ENCODE results near the gene SERPINE1.

Gene SERPINE1

DNA sequence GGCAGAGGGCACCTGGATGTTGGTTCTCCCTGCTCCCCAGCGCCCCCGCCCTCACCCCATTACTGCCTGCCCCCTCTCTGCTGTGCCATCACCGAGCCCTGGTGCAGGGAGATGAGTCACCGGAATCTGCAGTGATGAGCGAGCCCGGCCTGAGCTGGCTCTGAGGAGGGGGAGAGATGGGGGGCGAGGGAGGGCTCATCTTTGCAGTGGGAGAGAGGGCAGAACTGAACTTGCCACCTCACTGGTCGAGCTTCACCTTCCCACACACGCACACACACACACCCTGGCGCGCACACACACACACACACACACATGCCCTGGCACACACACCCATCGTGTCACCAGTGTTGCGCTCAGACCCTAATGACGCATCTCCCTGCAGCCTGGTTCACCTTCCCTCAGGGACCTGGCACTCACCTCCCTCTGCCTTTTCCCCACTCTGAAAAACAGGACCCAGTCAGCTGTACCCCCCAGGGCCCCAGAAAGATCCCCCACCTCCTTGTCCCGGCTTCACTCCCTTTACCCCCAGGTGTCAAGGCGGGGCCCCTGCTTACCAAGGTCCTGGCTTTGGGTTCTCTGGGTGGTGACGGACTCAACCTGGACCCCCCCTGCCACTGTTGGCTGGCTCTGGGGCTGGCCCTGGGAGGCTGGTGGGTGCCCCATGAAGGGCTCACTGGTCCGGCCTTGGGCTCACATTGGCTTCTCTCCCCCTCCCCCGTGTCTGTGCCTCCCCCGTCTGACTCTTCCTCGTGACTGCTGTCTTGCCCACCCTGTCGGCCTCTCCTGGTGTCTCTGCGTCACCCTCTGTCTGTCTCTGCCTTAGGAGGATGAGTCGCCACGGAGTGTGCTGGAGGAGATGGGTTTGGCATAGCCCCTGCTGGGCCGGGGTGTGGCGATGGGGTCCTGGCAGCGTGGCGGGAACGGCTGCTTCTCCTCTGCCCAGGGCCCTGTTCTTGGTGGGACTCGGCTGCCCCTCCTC is 33.1 kb downstream of the SERPINE1 start:
- Histone ChIP-seq H3K9me2 (replicated peaks; ENCODE audit: insufficient read depth, low read length) (no peaks in the 10 kb centered on the region), H3K4me2 (ENCODE audit: low read depth, low read length) (no peak overlapping the region), H3K79me2 (ENCODE audit: low read length) (no peaks in the 10 kb centered on the region), H3K27me3 (replicated peaks; ENCODE audit: insufficient read depth, low read length) (peaks cover 23% of the 10 kb centered on the region), H3F3A (ENCODE audit: insufficient read depth, low read length) (no peaks in the 10 kb centered on the region), H3K4me3 (ENCODE audit: low read length) (no peak overlapping the region), H3K4me1 (ENCODE audit: low read length) (peaks cover 4% of the 10 kb centered on the region), H2AFZ (ENCODE audit: low read length) (no peak overlapping the region), H4K20me1 (ENCODE audit: insufficient read depth, low read length) (no peaks in the 10 kb centered on the region), H3K36me3 (replicated peaks; ENCODE audit: insufficient read depth, low read length) (no peaks in the 10 kb centered on the region), H3K27ac (ENCODE audit: low read length) (no peak overlapping the region), H3K9ac (ENCODE audit: low read length) (no peak overlapping the region), H3K9me3 (replicated peaks; ENCODE audit: insufficient read depth, low read length) (no peaks in the 10 kb centered on the region)
- TF ChIP-seq EZH2 (optimal IDR thresholded peaks at IDR 0.05; ENCODE audit: low read depth, low read length), result no peak
- TF ChIP-seq, protein P1, sequence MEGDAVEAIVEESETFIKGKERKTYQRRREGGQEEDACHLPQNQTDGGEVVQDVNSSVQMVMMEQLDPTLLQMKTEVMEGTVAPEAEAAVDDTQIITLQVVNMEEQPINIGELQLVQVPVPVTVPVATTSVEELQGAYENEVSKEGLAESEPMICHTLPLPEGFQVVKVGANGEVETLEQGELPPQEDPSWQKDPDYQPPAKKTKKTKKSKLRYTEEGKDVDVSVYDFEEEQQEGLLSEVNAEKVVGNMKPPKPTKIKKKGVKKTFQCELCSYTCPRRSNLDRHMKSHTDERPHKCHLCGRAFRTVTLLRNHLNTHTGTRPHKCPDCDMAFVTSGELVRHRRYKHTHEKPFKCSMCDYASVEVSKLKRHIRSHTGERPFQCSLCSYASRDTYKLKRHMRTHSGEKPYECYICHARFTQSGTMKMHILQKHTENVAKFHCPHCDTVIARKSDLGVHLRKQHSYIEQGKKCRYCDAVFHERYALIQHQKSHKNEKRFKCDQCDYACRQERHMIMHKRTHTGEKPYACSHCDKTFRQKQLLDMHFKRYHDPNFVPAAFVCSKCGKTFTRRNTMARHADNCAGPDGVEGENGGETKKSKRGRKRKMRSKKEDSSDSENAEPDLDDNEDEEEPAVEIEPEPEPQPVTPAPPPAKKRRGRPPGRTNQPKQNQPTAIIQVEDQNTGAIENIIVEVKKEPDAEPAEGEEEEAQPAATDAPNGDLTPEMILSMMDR (IDR thresholded peaks at IDR 0.05; ENCODE audit: low read length), result no peak
- TF ChIP-seq EZH2phosphoT487 (IDR thresholded peaks at IDR 0.05; ENCODE audit: low read length), result no peak
- no peak for DNase-seq

DNA sequence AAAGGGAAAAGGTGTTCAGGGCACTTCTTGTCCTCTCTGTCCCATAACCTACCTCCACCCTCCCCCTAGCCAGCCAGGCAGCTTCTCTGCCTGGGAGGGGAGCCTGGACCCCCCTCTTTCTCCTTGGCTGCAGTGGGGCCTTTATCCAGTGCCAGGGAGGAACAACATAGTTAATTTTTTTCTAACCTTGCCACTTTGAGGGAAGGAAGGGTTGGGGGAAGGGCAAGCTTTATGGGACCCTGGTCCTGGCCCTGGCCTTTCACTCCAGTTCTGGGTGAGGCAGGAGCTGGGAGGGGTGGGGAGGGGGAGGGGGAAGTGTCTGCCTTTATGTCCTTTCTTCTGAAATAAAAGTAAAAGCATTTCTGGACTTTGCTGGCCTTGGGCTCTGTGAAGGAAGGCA is 34.0 kb downstream of the SERPINE1 start:
- peaks cover 3% of the 10 kb centered on the region; the same call in 1 of the 2 replicates for H3K4me1 ChIP-seq (ENCODE audit: low read length)
- no peak overlapping the region for H2AFZ ChIP-seq (ENCODE audit: low read length)
- no peak overlapping the region for H3K9ac ChIP-seq (ENCODE audit: low read length)
- no peaks in the 10 kb centered on the region for H3K79me2 ChIP-seq (ENCODE audit: low read length)
- TF ChIP-seq, protein P1 (IDR thresholded peaks at IDR 0.05; ENCODE audit: low read length), result no peak
- TF ChIP-seq EZH2 (optimal IDR thresholded peaks at IDR 0.05; ENCODE audit: low read depth, low read length) (no peak), EZH2phosphoT487 (IDR thresholded peaks at IDR 0.05; ENCODE audit: low read length) (no peak)
- no peaks in the 10 kb centered on the region for H3F3A ChIP-seq (ENCODE audit: insufficient read depth, low read length)
- H3K36me3 ChIP-seq (replicated peaks; ENCODE audit: insufficient read depth, low read length), result no peaks in the 10 kb centered on the region
- peaks cover 29% of the 10 kb centered on the region for H3K27me3 ChIP-seq (replicated peaks; ENCODE audit: insufficient read depth, low read length)
- no peak overlapping the region for H3K4me2 ChIP-seq (ENCODE audit: low read depth, low read length)
- no peak for DNase-seq
- no peak overlapping the region for H3K27ac ChIP-seq (ENCODE audit: low read length)
- H3K9me2 ChIP-seq (replicated peaks; ENCODE audit: insufficient read depth, low read length), result no peaks in the 10 kb centered on the region
- no peak overlapping the region for H3K4me3 ChIP-seq (ENCODE audit: low read length)
- no peaks in the 10 kb centered on the region for H3K9me3 ChIP-seq (replicated peaks; ENCODE audit: insufficient read depth, low read length)
- no peaks in the 10 kb centered on the region for H4K20me1 ChIP-seq (ENCODE audit: insufficient read depth, low read length)

DNA sequence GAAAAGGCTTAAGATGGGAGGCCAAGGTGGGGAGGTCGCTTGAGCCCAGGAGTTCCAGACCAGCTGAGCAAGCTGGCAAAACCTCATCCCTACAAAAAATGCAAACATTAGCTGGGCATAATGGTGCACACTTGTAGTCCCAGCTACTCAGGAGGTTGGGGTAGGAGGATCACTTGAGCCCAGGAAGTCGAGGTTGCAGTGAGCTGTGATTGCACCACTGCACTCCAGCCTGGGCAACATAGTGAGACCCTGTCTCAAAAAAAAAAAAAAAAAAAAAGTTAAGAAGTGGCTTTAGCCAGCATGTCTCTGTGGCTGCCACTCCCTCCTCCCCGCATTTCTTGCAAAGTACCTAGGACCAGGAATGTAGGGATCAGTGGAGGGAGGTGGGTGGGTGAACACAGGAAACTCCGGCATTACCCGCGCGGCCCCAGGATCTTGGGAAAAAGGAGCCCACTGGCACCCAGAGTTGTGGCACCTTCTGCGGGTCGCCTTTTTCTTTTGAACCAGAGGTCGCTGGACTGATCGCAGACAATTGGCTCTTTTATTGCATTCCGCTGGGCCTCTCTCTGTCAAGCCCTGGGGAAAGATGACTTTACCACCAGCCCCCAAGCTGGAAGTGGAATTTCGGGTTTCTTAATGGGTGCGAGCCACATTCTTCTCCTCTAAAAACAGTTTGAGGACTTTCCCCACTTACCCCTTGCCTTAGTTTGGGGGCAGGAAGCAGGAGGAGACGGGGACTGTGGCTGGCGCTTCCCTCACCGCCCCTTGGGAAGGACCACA is 35.0 kb downstream of the SERPINE1 start:
- Histone ChIP-seq H3K79me2 (ENCODE audit: low read length) (no peaks in the 10 kb centered on the region), H3K9me3 (replicated peaks; ENCODE audit: insufficient read depth, low read length) (no peaks in the 10 kb centered on the region), H3K27ac (ENCODE audit: low read length) (no peak overlapping the region), H4K20me1 (ENCODE audit: insufficient read depth, low read length) (no peaks in the 10 kb centered on the region), H3F3A (ENCODE audit: insufficient read depth, low read length) (no peaks in the 10 kb centered on the region), H3K9ac (ENCODE audit: low read length) (no peak overlapping the region), H3K4me1 (ENCODE audit: low read length) (peaks cover 5% of the 10 kb centered on the region; the same call in 1 of the 2 replicates), H2AFZ (ENCODE audit: low read length) (no peak overlapping the region), H3K27me3 (replicated peaks; ENCODE audit: insufficient read depth, low read length) (peaks cover 33% of the 10 kb centered on the region), H3K4me3 (ENCODE audit: low read length) (no peak overlapping the region), H3K36me3 (replicated peaks; ENCODE audit: insufficient read depth, low read length) (no peaks in the 10 kb centered on the region), H3K4me2 (ENCODE audit: low read depth, low read length) (no peak overlapping the region), H3K9me2 (replicated peaks; ENCODE audit: insufficient read depth, low read length) (no peaks in the 10 kb centered on the region)
- TF ChIP-seq EZH2 (optimal IDR thresholded peaks at IDR 0.05; ENCODE audit: low read depth, low read length) (no peak), EZH2phosphoT487 (IDR thresholded peaks at IDR 0.05; ENCODE audit: low read length) (no peak)
- TF ChIP-seq, protein P1 (IDR thresholded peaks at IDR 0.05; ENCODE audit: low read length), result no peak
- DNase-seq, result no peak
